HG02840 (cell line): ENCODE data around the gene RALGPS1.

ENCODE experiments used
- ATAC-seq: cut with Tn5 transposase; IDR thresholded peaks from one replicate; pipeline ENCODE4 v1.9.1; 2021; ENCODE audit warnings: mild to moderate bottlenecking, moderate library complexity, moderate number of reproducible peaks; ENCODE audit not compliant: unreplicated experiment, low FRiP score

The RALGPS1 gene, protein sequence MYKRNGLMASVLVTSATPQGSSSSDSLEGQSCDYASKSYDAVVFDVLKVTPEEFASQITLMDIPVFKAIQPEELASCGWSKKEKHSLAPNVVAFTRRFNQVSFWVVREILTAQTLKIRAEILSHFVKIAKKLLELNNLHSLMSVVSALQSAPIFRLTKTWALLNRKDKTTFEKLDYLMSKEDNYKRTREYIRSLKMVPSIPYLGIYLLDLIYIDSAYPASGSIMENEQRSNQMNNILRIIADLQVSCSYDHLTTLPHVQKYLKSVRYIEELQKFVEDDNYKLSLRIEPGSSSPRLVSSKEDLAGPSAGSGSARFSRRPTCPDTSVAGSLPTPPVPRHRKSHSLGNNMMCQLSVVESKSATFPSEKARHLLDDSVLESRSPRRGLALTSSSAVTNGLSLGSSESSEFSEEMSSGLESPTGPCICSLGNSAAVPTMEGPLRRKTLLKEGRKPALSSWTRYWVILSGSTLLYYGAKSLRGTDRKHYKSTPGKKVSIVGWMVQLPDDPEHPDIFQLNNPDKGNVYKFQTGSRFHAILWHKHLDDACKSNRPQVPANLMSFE

DNA sequence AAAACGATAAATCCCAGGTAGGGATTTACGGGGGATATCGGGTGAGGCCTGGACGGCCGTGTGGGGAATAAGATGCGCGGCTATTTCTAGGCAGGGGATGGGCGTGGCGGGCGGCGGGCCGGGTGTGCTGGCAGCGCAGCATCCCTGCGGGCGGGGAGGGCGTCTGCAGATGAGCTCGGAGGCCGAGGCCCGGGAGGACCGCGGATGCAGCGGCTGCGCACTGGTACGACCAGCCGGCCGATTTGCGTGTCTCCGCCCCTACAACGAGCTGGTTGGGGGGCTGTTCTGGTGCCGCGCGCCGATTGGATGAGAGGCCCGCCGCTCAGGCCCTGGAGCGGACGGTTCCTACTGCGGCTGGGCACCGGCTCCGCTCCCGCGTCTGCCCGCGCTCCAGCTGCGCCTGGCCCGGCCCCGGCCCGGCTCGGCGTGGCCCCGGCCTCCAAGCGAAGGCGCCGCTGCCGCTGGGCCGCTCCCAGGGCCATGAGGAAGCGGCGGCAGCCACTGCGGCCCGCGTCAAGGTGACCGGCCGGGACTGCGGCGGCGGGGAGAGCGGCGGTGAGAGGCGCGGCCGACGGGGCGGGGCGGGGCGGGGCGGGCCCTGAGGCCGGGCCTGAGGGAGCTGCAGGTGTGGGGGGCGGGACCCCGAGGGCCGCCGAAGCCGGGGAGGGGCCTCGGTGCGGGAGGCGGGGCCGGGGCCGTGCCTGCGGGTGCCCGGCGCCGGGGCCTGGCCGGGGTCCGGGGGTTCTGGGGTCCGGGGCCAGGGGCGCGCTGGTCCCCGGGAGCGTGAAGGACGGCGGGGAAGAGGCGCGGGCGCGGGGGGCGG lies at the start of gene RALGPS1:
RALGPS1 (plus strand) TSS at position 325 of the 823 bp plus-strand sequence. CDS start 47,508 bp downstream, outside the sequence.
- peak; percentile 98 for ATAC-seq

GRCh38 chr9:126869368-126869767 lies 45.2 kb upstream of the RALGPS1 start:
- ATAC-seq: no peak

GRCh38 chr9:126872516-126872915 lies 42.1 kb upstream of the RALGPS1 start:
- no peak for ATAC-seq

GRCh38 chr9:126874546-126875314 lies 39.9 kb upstream of the RALGPS1 start:
- ATAC-seq: no peak

DNA sequence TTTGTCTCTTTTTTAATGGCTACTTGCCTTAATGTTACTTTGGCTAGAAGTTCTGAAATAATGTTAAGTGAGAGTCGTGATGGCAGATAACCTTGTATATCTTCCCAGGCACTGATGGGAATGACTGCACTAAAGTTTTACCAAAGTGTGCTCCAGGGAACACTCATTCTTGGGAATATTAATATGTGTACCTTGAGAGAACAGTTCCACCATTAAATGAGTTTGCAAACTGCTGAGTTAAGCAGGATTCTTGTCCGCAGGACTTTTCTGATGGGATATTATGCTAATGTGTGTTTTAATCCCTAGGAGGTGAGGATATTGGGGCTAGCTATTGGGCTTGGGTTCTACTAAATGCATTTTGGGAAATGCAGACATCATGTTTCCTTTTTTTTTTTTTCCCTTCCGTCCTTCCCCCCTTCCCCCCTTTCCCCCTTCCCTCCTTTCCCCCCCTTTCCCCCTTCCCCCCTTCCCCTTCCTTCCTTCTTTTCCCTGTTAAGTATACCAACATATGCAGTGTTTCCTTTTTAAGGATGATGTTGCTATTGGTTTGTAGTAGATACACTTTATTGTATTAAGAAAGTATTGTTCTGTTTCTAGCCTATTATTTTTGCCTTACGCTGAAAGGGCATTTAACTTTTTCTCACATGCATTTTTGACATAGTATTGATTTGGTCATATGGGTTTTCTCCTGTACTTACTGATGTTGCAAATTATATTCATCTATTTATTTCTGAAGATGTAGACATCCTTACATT lies 38.6 kb upstream of the RALGPS1 start:
- no peak for ATAC-seq

- ATAC-seq: no peak
Observed at GRCh38 chr9:126876531-126876930, 38.1 kb upstream of the RALGPS1 start.

DNA sequence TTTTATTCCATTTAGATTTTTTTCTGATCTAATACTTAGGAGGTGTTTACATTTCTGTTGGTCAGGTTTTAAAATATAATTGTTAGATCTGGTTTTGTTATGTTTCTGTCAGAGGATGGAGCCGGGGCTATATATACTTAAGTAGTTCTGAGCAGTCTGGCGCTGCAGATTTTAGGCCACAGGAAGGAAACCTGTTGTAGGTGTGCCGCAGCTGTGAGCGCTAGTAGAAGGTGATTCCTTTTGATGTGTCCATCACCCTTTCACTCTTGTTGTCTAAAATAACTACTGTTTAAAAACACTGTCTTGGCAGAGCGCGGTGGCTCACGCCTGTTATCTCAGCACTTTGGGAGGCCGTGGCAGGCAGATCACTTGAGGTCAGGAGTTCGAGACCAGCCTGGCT lies 37.2 kb upstream of the RALGPS1 start:
- no peak for ATAC-seq

DNA sequence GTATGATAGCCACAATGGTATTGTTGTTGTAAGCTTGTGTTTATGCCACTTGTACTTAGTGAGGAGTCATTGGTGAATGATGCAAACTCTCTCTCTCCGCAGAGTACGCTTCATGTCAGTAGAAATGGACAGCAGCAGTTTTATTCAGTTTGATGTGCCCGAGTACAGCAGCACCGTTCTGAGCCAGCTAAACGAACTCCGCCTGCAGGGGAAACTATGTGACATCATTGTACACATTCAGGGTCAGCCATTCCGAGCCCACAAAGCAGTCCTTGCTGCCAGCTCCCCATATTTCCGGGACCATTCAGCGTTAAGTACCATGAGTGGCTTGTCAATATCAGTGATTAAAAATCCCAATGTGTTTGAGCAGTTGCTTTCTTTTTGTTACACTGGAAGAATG lies 35.3 kb upstream of the RALGPS1 start:
- ATAC-seq: no peak

DNA sequence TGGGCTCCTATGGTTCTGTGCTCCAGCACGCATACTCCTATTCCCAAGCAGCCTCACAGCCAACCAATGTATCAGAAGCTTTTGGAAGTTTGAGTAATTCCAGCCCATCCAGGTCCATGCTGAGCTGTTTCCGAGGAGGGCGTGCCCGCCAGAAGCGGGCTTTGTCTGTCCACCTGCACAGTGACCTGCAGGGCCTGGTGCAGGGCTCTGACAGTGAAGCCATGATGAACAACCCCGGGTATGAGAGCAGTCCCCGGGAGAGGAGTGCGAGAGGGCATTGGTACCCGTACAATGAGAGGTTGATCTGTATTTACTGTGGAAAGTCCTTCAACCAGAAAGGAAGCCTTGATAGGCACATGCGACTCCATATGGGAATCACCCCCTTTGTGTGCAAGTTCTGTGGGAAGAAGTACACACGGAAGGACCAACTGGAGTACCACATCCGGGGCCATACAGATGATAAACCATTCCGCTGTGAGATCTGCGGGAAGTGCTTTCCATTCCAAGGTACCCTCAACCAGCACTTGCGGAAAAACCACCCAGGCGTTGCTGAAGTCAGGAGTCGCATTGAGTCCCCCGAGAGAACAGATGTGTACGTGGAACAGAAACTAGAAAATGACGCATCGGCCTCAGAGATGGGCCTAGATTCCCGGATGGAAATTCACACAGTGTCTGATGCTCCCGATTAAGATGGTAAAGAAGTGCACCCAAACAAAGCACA lies 34.2 kb upstream of the RALGPS1 start:
- no peak for ATAC-seq

DNA sequence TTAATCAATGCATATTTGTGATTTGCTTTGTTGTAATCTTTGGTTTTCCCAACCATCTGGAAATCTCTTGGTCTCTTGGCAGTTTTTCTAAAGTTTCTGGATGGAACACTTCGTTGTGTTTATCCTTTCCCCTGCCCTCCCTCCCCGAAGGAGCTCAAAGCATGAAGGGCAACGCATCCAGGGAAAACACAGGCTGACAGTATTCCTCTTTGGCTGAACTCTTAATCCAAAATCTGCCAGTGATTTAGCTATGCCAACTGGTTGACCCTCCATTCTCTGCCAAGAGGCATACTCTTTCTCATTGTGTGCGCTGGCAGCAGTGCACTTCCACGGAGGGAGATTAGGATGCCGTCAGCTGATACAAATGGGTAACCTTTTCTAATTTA lies 33.6 kb upstream of the RALGPS1 start:
- no peak for ATAC-seq

DNA sequence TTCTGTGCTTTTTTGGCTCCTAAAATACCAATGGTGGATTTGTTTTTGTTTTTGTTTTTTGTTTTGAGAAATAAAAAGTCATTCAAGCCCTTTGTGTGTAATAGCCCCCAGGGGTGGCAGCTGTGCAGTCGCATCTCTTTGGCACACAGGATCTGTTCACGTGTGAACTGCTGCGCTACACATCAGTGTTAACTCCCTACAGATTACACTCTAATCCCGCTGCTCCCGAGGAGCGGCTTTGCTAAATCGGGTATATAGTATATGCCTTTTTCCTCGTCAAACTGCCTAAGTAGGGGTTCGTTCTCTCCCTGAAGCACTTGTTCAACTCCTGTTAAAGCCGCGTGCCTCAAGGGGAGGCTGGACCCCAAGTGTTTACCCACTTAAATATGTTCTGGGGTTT lies 31.8 kb upstream of the RALGPS1 start:
- no peak for ATAC-seq

DNA sequence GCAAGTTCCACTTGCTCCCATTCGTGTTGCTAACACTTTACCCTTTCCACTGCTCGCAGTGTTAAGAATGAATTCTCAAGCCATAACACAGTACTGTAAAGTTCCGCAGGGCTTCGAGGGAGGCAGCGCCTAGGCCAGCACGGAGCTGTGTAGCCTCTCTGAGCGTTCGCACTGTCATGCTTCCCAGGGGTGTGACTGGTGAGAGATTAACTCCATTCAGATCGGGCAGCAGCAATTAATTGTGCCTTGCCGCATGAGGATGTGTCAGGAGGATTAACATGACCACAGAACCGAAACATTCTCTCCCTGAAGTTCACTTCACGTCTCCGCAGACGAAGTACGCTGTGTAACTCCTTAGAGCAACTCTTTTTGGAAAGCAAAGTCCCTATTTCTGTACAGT lies 30.9 kb upstream of the RALGPS1 start:
- no peak for ATAC-seq

DNA sequence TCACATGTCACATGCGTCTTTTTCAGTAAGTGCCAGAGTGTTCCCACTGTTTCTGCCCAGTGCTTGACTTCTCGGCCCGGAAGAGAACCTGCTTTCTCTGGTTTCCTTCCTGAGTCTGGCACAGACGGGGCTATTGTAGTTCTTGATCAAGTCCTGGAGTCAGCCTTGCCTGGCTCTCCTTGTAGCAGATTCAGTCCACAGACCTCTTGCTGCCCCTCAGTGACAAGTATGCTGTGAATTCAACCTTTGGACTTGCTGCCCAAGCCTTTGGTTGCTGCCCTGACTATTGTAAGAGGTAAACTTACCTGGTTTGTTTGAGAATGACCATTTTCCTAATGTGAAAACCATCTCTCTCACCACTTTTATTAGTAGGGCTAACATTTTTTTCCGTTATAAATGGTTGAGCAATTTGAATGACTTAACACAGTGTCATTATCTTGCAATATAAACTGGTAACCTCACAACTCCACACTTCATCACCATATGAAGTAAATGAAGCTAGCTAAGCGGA lies 29.4 kb upstream of the RALGPS1 start:
- ATAC-seq: no peak

GRCh38 chr9:126886034-126886822 lies 28.4 kb upstream of the RALGPS1 start:
- ATAC-seq: no peak

DNA sequence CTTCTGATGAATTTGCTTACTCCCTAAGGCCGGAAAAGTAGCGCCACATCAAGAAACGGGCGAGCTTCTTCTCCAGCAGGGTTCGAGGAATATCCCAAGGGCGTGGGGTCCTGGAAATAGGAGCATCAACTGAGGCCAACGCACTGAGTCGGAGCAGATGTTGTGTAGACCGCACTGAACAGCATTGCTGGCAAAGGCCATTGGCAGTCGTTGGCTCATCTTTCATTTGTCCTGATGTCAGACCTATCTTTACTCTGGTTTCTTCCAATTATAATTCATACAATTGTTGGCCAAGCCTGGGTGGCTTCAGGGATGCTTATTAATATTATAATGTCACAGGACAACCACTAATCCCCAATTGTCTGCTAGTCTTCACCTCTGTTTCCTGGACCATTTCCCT lies 27.7 kb upstream of the RALGPS1 start:
- no peak for ATAC-seq

DNA sequence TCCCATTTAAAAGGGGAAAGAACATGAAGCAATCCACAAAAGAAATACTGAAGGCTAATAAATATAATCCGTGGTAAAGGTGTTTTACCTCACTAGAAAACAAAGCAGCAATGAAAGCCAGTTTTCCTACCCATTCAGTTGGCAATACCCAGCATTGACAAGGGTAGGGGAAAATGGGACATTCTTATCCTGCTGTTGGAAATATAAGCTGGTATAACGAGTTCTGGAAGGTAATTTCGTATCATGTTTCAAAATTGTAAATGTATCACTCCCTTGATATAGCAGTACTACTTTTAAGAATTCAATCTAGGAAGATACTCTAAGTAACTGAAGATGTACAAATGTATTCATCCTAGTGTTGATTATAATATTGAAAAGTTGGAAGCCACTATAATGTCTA lies 22.9 kb upstream of the RALGPS1 start:
- ATAC-seq: no peak

DNA sequence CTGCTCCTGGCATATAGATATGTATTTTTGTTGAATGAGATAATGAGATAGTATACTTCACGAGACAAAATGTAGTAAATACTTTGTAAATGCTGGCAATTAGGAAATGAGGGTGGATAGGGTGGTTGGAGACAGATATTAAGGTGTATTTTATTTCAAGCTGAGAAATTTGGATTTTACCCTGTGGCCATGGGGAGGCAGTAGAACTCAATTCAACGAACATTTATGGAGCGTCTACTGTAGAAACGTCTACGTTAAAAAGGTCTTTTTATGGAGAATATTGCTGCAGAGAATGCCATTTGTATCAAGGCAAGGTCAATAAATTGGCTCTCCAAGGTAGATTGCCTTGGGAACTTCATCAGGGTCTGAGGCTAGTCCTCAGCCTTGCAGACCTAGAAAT lies 21.5 kb upstream of the RALGPS1 start:
- ATAC-seq: no peak

GRCh38 chr9:126894052-126894603 lies 20.5 kb upstream of the RALGPS1 start:
- no peak for ATAC-seq
